Measurements from ENCODE around the gene ASTN2. TPM values are rescaled to one million over a fixed set of nuclear protein-coding genes. Genes with fewer than 3 reads are reported as not detected.
"Not testable (repeated sequence)": the region's sequence is repeated elsewhere in the genome, so short reads cannot be mapped to it uniquely, and the experiment has no call there.

ASTN2 gene
- polyA plus RNA-seq, 2 of the 4 experiments (the other 2 are of a cell fraction): 5.8 to 11.6 TPM

DNA sequence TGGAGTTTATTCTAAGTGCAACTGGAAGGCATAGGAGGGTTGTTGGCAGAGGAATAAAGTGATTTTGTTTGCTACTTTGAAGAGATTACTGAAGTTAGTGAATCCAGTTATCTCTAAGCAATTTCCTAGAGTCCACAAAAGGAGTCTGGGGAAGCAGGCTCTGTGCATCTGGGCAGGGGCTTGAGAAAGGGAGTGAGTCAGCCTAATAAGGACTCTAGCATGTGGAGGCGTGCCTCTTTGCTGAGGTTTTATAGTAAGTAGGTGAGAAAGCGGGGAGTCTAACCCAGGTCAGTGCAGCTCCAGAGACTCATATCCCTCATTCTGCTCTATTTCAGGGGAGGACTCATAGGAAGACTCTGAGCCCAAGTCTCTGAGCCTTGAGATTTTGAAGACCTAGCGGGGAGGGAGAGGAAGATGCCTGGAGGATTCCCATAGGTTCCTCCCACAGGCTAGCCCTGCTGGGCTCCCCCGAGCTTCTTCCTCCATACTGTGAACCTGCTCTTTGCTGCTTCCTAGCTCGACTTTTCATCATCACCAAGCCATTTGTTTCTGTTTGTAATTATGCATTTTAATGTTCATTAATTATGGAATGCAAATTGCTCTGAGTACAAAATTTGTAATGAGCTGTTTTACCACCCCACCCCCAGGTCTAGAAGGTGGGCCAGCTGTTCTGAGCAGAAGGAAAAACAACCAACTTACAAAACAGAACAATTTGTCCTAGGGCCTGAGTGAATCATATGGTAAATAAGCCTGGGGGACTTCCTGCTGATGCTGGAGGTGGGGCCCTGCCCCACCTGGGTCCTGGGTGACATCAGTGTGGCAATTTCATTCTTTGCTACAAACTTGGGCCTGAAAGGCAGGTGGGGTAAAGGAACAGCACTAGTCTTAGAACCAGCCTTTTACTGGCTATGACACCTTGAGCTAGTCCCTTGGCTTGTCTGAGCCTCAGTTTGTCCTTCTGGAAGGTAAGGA lies 577.6 kb downstream of the ASTN2 start (continued):
- TF ChIP-seq FOSB (CRISPR knock-in tag; IDR thresholded peaks at IDR 0.05): no peak

- H3K9me3 ChIP-seq; DNase-seq (ENCODE audit: low read depth in 1 of 2, low spot score in 1 of 2); ATAC-seq; CTCF ChIA-PET; H3K27ac ChIP-seq; H3K4me1 ChIP-seq; FAIRE-seq; POLR2A ChIA-PET; H3K4me2 ChIP-seq; H3K4me3 ChIP-seq: not testable (repeated sequence)
- WGBS (ENCODE audit: missing lambda C conversion rate): 85% methylated on average over 2 of the region's 2 CpGs
These were observed 584.5 kb downstream of the ASTN2 start for GRCh38 chr9:116830321-116830720.

- Histone ChIP-seq H3K4me3 (no peak overlapping the region), H3K9me3 (no peaks in the 10 kb centered on the region), H3K4me2 (no peak overlapping the region), H3K4me1 (no peaks in the 10 kb centered on the region), H3K27ac (no peak overlapping the region)
- ChIA-PET CTCF (no interaction called here), POLR2A (no interaction called here)
- 52% methylated on average over 6 of the region's 6 CpGs for WGBS (ENCODE audit: missing lambda C conversion rate)
- TF ChIP-seq FOXS1 (CRISPR knock-in tag; IDR thresholded peaks at IDR 0.05) (no peak), TP53 (CRISPR knock-in tag; IDR thresholded peaks at IDR 0.05) (no peak), ZSCAN20 (CRISPR knock-in tag; IDR thresholded peaks at IDR 0.05) (no peak), MYC (IDR thresholded peaks at IDR 0.05; ENCODE audit: borderline replicate concordance, low read length) (no peak), GATA3 (IDR thresholded peaks at IDR 0.05; ENCODE audit: borderline replicate concordance) (no peak), MAFK (IDR thresholded peaks at IDR 0.05; ENCODE audit: partially characterized antibody) (no peak), ELK1 (IDR thresholded peaks at IDR 0.05; ENCODE audit: low read depth, low read length) (no peak), HEYL (CRISPR knock-in tag; IDR thresholded peaks at IDR 0.05) (no peak), POLR2A (IDR thresholded peaks at IDR 0.05; ENCODE audit: low read length) (no peak), MAX (IDR thresholded peaks at IDR 0.05) (no peak), KDM5A (IDR thresholded peaks at IDR 0.05) (no peak), ESRRA (IDR thresholded peaks at IDR 0.05; ENCODE audit: borderline replicate concordance, low read length) (no peak), BCL3 (IDR thresholded peaks at IDR 0.05) (no peak), BHLHE40 (IDR thresholded peaks at IDR 0.05; ENCODE audit: low read depth, low read length) (no peak), CEBPB (IDR thresholded peaks at IDR 0.05) (no peak), KDM1A (IDR thresholded peaks at IDR 0.05; ENCODE audit: low read depth) (no peak), CBX8 (IDR thresholded peaks at IDR 0.05) (no peak), RFX5 (IDR thresholded peaks at IDR 0.05) (no peak), MAZ (IDR thresholded peaks at IDR 0.05; ENCODE audit: borderline replicate concordance, low read depth, low read length) (no peak)
- TF ChIP-seq, protein P1, sequence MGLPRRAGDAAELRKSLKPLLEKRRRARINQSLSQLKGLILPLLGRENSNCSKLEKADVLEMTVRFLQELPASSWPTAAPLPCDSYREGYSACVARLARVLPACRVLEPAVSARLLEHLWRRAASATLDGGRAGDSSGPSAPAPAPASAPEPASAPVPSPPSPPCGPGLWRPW (IDR thresholded peaks at IDR 0.05): no peak
- FAIRE-seq (no peak), DNase-seq (ENCODE audit: low read depth in 1 of 2, low spot score in 1 of 2) (no peak), ATAC-seq (no peak)
These were observed 593.1 kb downstream of the ASTN2 start for GRCh38 chr9:116821633-116822229.
